Cardiac atrium fibroblast (primary cell): ENCODE results near the gene FCRLA. TPM values are rescaled to one million over a fixed set of nuclear protein-coding genes. Genes with fewer than 3 reads are reported as not detected.

Experiments
- total RNA-seq: library from RNA; depleted of rRNA; stranded (reverse); fragments of >200 nt; gene quantifications from 2 replicates; pipeline ENCODE4 v1.2.3, GENCODE V29; 2015

FCRLA gene
- total RNA-seq: 2.3 TPM in 1 of 2 replicates, not detected in the other

GRCh38 chr1:161706482-161707347 lies at the start of gene FCRLA:
Gene FCRLA, plus strand, starts transcription at chr1:161707229. Its CDS starts 36 bp downstream, at chr1:161707265.

GRCh38 chr1:161662684-161663339 lies 44.2 kb upstream of the FCRLA start, which contains the start of gene FCGR2B:
Gene FCGR2B, plus strand, starts transcription at chr1:161663143. Its CDS starts 99 bp downstream, at chr1:161663242.

GRCh38 chr1:161720956-161721737 lies 14.1 kb downstream of the FCRLA start, which contains the start of gene FCRLB:
Gene FCRLB, plus strand, starts transcription at chr1:161721544. Its CDS starts 1,129 bp downstream, at chr1:161722673.

GRCh38 chr1:161749509-161750407 lies 42.7 kb downstream of the FCRLA start, which contains the start of gene DUSP12:
Gene DUSP12, plus strand, starts transcription at chr1:161749786. Its CDS starts 16 bp downstream, at chr1:161749802.

Other genes with a start within 250 kb of the FCRLA start
- not detected in 2 replicates for gene FCGR2A, start 201.8 kb upstream of the FCRLA start, total RNA-seq
- 0.90 TPM in 1 of 2 replicates, not detected in the other for gene HSPA6, start 182.7 kb upstream of the FCRLA start, total RNA-seq
- not detected in 2 replicates for gene FCGR3A, start 157.4 kb upstream of the FCRLA start, total RNA-seq
- not detected in 2 replicates for gene FCGR3B, start 76.1 kb upstream of the FCRLA start, total RNA-seq
- gene FCGR2B, start 44.1 kb upstream of the FCRLA start, total RNA-seq: not detected in 2 replicates
- gene FCRLB, start 14.3 kb downstream of the FCRLA start, total RNA-seq: 0.18 and 1.8 TPM in 2 replicates
- 11.7 and 36.8 TPM in 2 replicates for gene DUSP12, start 42.6 kb downstream of the FCRLA start, total RNA-seq
- 20.0 and 23.3 TPM in 2 replicates for gene ATF6, start 59.1 kb downstream of the FCRLA start, total RNA-seq